HCT116 (cell line): ENCODE measurements around the gene WNK2. TPM values are rescaled to one million over a fixed set of nuclear protein-coding genes. Genes with fewer than 3 reads are reported as not detected.

ENCODE experiments used
- ATAC-seq: fragments of 200-7000 bp; cut with Tn5 transposase; 2 replicates; pipeline ENCODE4 v1.9.1; 2020; ENCODE audit warnings: mild to moderate bottlenecking, moderate library complexity
- BruUV-seq: library from RNA; stranded (reverse); fragments of 400-500 nt; replicated peaks from 2 replicates; lab custom pipeline; 2021; lab: Mats Ljungman, UMichigan
- CTCF ChIA-PET: fragments of 300-600 bp; sonication (Branson Sonifier 250); formaldehyde crosslinking; loops from one replicate; lab custom pipeline; 2021; ENCODE audit warnings: antibody characterized with exemption; lab: Charles Lee
- POLR2A ChIA-PET: fragments of 300-600, 350-600 bp; sonication (Branson Sonifier 250); formaldehyde crosslinking; loops from one replicate; lab custom pipeline; 2021; ENCODE audit warnings: antibody characterized with exemption; lab: Charles Lee
- RAD21 ChIA-PET, 2 experiments: fragments of 300-600 bp; sonication (Branson Sonifier 250); formaldehyde crosslinking; loops; one replicate each; lab custom pipeline; 2023; ENCODE audit warnings: low total read pairs in 2 of 2; ENCODE audit not compliant: uncharacterized antibody in 2 of 2, unreplicated experiment in 2 of 2, low non-redundant PET in 1 of 2; lab: Charles Lee
- DNase-seq: peaks from one replicate; pipeline ENCODE4 v3.0.0-alpha.2; 2010; ENCODE audit warnings: low read depth, low spot score
- H2AFZ ChIP-seq: fragments of 200-600 bp; shearing (Covaris generic), sonication (generic); 2 replicates; pipeline ENCODE4 v1.6.1; 2017; ENCODE audit warnings: low read depth, mixed run types, mixed read lengths, antibody characterized with exemption, low read length; ENCODE audit not compliant: poor library complexity, severe bottlenecking
- H3K27ac ChIP-seq: 2 replicates; pipeline ENCODE4 v1.5.1; 2012; ENCODE audit warnings: low read depth, low read length
- H3K27me3 ChIP-seq: fragments of 200-600 bp; sonication (generic); 2 replicates; pipeline ENCODE4 v1.6.1; 2016; ENCODE audit warnings: mixed run types, low read length, mixed read lengths; ENCODE audit not compliant: insufficient read depth
- H3K36me3 ChIP-seq, 2 experiments: fragments of 200-500 bp in 1 of 2; fragments of 200-600 bp in 1 of 2; sonication (Bioruptor generic) in 1 of 2; sonication (generic) in 1 of 2; 2 replicates each; pipeline versions ENCODE4 v1.5.1 to v1.6.1; 2014 to 2016; ENCODE audit warnings: low read length in 2 of 2, inconsistent platforms in 1 of 2, mixed read lengths in 1 of 2, mixed run types in 1 of 2; ENCODE audit not compliant: insufficient read depth in 2 of 2, control insufficient read depth in 1 of 2
- H3K4me1 ChIP-seq, 2 experiments: fragments of 200-600 bp in 1 of 2; sonication (generic) in 1 of 2; 2 replicates each; pipeline versions ENCODE4 v1.5.1 to v1.6.1; 2012 to 2017; ENCODE audit warnings: low read length in 2 of 2, inconsistent platforms in 1 of 2, mild to moderate bottlenecking in 1 of 2, mixed read lengths in 1 of 2, mixed run types in 1 of 2, moderate library complexity in 1 of 2; ENCODE audit not compliant: insufficient read depth in 2 of 2, control insufficient read depth in 1 of 2
- H3K4me2 ChIP-seq: fragments of 200-600 bp; sonication (generic); 2 replicates; pipeline ENCODE4 v1.6.1; 2017; ENCODE audit warnings: mixed run types, low read length, mixed read lengths
- H3K4me3 ChIP-seq, 2 experiments: fragments of 200-600 bp in 1 of 2; sonication (generic) in 1 of 2; replicated peaks in 1 of 2; 2 replicates each; pipeline ENCODE4 v1.5.1; 2011 to 2016; ENCODE audit warnings: low read length in 2 of 2, control low read depth in 1 of 2, low read depth in 1 of 2, mild to moderate bottlenecking in 1 of 2, mixed read lengths in 1 of 2, mixed run types in 1 of 2
- H3K79me2 ChIP-seq: fragments of 200-600 bp; sonication (generic); 2 replicates; pipeline ENCODE4 v1.6.1; 2017; ENCODE audit warnings: mild to moderate bottlenecking, mixed run types, low read length, moderate library complexity, mixed read lengths; ENCODE audit not compliant: insufficient read depth
- H3K9ac ChIP-seq: fragments of 200-600 bp; sonication (generic); 2 replicates; pipeline ENCODE4 v1.6.1; 2016; ENCODE audit warnings: low read length, mixed read lengths
- H3K9me2 ChIP-seq: fragments of 200-600 bp; sonication (generic), shearing (Covaris generic); 2 replicates; pipeline ENCODE4 v1.6.1; 2017; ENCODE audit warnings: mixed run types, mild to moderate bottlenecking, moderate library complexity; ENCODE audit not compliant: insufficient read depth
- H3K9me3 ChIP-seq, 2 experiments: fragments of 200-500 bp in 1 of 2; fragments of 200-600 bp in 1 of 2; sonication (Bioruptor generic) in 1 of 2; sonication (generic) in 1 of 2; 2 replicates each; pipeline ENCODE4 v1.6.1; 2014 to 2017; ENCODE audit warnings: low read length in 2 of 2, mixed read lengths in 2 of 2, inconsistent platforms in 1 of 2, low read depth in 1 of 2, mild to moderate bottlenecking in 1 of 2, mixed run types in 1 of 2, moderate library complexity in 1 of 2; ENCODE audit not compliant: control insufficient read depth in 1 of 2, insufficient read depth in 1 of 2
- H4K20me1 ChIP-seq: fragments of 200-600 bp; sonication (generic), shearing (Covaris generic); 2 replicates; pipeline ENCODE4 v1.6.1; 2017; ENCODE audit warnings: mixed run types, mild to moderate bottlenecking, moderate library complexity; ENCODE audit not compliant: insufficient read depth
- CEBPB ChIP-seq: IDR thresholded peaks from 2 replicates; pipeline ENCODE4 v1.6.1; 2012; ENCODE audit warnings: low read depth
- EGR1 ChIP-seq: IDR thresholded peaks from 2 replicates; pipeline ENCODE4 v1.6.1; 2012; ENCODE audit warnings: low read depth
- ELF1 ChIP-seq: IDR thresholded peaks from 2 replicates; pipeline ENCODE4 v1.6.1; 2012; ENCODE audit warnings: low read depth, borderline replicate concordance
- EZH2 ChIP-seq: fragments of 200-600 bp; sonication (generic); IDR thresholded peaks from 2 replicates; pipeline ENCODE4 v1.6.1; 2017; ENCODE audit warnings: antibody characterized with exemption, mixed run types
- EZH2phosphoT487 ChIP-seq: fragments of 200-600 bp; IDR thresholded peaks from 2 replicates; pipeline ENCODE4 v1.6.1; 2018; ENCODE audit warnings: antibody characterized with exemption, borderline replicate concordance
- FOSL1 ChIP-seq: IDR thresholded peaks from 2 replicates; pipeline ENCODE4 v1.6.1; 2012; ENCODE audit warnings: low read depth
- JUND ChIP-seq: IDR thresholded peaks from 2 replicates; pipeline ENCODE4 v1.6.1; 2012
- MAX ChIP-seq: IDR thresholded peaks from 2 replicates; pipeline ENCODE4 v1.6.1; 2012
- POLR2A ChIP-seq: IDR thresholded peaks from 2 replicates; pipeline ENCODE4 v1.7.0; 2011; ENCODE audit warnings: borderline replicate concordance; ENCODE audit not compliant: insufficient read depth, insufficient read length; ENCODE audit errors: extremely low read depth
- REST ChIP-seq: IDR thresholded peaks from 2 replicates; pipeline ENCODE4 v1.6.1; 2012; ENCODE audit warnings: low read depth
- SRF ChIP-seq: IDR thresholded peaks from 2 replicates; pipeline ENCODE4 v1.6.1; 2012; ENCODE audit warnings: low read depth
- TCF7L2 ChIP-seq: IDR thresholded peaks from 2 replicates; pipeline ENCODE4 v1.7.0; 2011; ENCODE audit warnings: borderline replicate concordance, inconsistent platforms; ENCODE audit not compliant: insufficient read depth, insufficient read length; ENCODE audit errors: extremely low read depth
- YY1 ChIP-seq: IDR thresholded peaks from 2 replicates; pipeline ENCODE4 v1.6.1; 2011; ENCODE audit warnings: low read length, low read depth, moderate library complexity, mild to moderate bottlenecking; ENCODE audit not compliant: insufficient replicate concordance; ENCODE audit errors: extremely low read depth
- ZBTB33 ChIP-seq: IDR thresholded peaks from 2 replicates; pipeline ENCODE4 v1.6.1; 2011; ENCODE audit warnings: mild to moderate bottlenecking, low read length, moderate library complexity; ENCODE audit not compliant: insufficient replicate concordance; ENCODE audit errors: extremely low read depth
- ZFX ChIP-seq: fragments of 450-650 bp; IDR thresholded peaks from 2 replicates; pipeline ENCODE4 v1.6.1; 2017
- ZNF274 ChIP-seq: fragments of 200-500 bp; sonication (Bioruptor generic); IDR thresholded peaks from 2 replicates; pipeline ENCODE4 v1.6.1; 2014; ENCODE audit warnings: mild to moderate bottlenecking, low read depth, low read length, inconsistent platforms
- intact Hi-C: fragments of 100-400 bp; cut with micrococcal nuclease; formaldehyde crosslinking; loops from 2 replicates; pipeline ENCODE4 v1.10.0; 2022
- total RNA-seq: library from RNA; stranded (reverse); gene quantifications from one replicate; pipeline ENCODE4 v1.2.1, GENCODE V29; 2021; ENCODE audit not compliant: unreplicated experiment
- TF ChIP-seq, protein P1 (sequence below), 3 experiments: fragments of 200-600 bp in 1 of 3; sonication (generic) in 1 of 3; IDR thresholded peaks in 2 of 3; conservative IDR thresholded peaks in 1 of 3; 2 replicates each; pipeline ENCODE4 v1.5.1; 2012 to 2017; ENCODE audit warnings: low read depth in 2 of 3, low read length in 2 of 3, antibody characterized with exemption in 1 of 3, borderline replicate concordance in 1 of 3, control low read depth in 1 of 3, mild to moderate bottlenecking in 1 of 3, mixed read lengths in 1 of 3, mixed run types in 1 of 3, moderate library complexity in 1 of 3; ENCODE audit not compliant: insufficient read depth in 1 of 3

Gene WNK2
- total RNA-seq, 1 experiment from 2014 or later, result 24.4 TPM

DNA sequence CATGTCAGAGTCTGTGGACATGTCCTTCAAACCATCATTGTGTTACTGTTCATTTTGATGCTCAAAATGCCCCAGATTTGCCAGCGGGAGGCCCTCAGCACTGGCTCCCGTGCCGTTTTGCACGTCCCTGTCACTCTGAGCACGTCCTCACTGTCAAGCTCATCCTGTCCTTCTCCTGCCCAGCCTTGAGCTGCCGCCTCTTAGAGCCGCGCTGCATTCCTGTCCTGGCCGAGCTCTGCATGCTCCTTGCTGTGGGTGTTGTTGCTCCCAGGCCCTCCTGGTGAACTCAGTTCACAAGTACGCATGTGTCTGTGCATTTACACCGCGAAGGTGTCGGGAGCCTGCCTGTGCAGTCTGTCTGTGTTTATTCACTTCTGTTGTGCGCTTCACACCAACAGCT is 62.2 kb downstream of the WNK2 start:
- DNase-seq (no peak), ATAC-seq (no peak)
- intact Hi-C loops, result no loop called here
- Histone ChIP-seq H2AFZ (no peak overlapping the region), H3K4me2 (no peak overlapping the region), H3K4me3 (no peak overlapping the region), H4K20me1 (no peaks in the 10 kb centered on the region), H3K4me1 (peaks cover 13 to 24% of the 10 kb centered on the region in 2 experiments), H3K9me2 (no peaks in the 10 kb centered on the region)
- RAD21 ChIA-PET, result no interaction called here
- CTCF ChIA-PET, result no interaction called here
- POLR2A ChIA-PET, result no interaction called here
- TF ChIP-seq FOSL1 (no peak), POLR2A (no peak), ZNF274 (no peak), REST (no peak), TCF7L2 (no peak), CEBPB (no peak), JUND (no peak), ZBTB33 (no peak), EGR1 (no peak), EZH2 (no peak), MAX (no peak), ZFX (no peak), SRF (no peak), EZH2phosphoT487 (no peak), ELF1 (no peak), YY1 (no peak)
- TF ChIP-seq, protein P1, sequence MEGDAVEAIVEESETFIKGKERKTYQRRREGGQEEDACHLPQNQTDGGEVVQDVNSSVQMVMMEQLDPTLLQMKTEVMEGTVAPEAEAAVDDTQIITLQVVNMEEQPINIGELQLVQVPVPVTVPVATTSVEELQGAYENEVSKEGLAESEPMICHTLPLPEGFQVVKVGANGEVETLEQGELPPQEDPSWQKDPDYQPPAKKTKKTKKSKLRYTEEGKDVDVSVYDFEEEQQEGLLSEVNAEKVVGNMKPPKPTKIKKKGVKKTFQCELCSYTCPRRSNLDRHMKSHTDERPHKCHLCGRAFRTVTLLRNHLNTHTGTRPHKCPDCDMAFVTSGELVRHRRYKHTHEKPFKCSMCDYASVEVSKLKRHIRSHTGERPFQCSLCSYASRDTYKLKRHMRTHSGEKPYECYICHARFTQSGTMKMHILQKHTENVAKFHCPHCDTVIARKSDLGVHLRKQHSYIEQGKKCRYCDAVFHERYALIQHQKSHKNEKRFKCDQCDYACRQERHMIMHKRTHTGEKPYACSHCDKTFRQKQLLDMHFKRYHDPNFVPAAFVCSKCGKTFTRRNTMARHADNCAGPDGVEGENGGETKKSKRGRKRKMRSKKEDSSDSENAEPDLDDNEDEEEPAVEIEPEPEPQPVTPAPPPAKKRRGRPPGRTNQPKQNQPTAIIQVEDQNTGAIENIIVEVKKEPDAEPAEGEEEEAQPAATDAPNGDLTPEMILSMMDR (IDR thresholded peaks at IDR 0.05 in 2 of 3, conservative IDR thresholded peaks at IDR 0.05 in 1 of 3; ENCODE audit: borderline replicate concordance in 1 of 3, insufficient read depth in 1 of 3, low read depth in 2 of 3, low read length in 2 of 3), result no peak
- TF ChIP-seq, all 23 proteins: peak for 0
- H3K27ac ChIP-seq, result no peak overlapping the region
- BruUV-seq, result no TSS peak
- H3K9me3 ChIP-seq, result no peaks in the 10 kb centered on the region
- H3K36me3 ChIP-seq, result no peaks in the 10 kb centered on the region
- H3K79me2 ChIP-seq, result no peaks in the 10 kb centered on the region
- no peak overlapping the region for H3K9ac ChIP-seq
- H3K27me3 ChIP-seq, result no peaks in the 10 kb centered on the region
